Endothelial cell (in vitro differentiated cells): ENCODE data around the gene FBXO10. TPM values are rescaled to one million over a fixed set of nuclear protein-coding genes. Genes with fewer than 3 reads are reported as not detected.

Experiments
- DNase-seq: peaks from one replicate; pipeline ENCODE4 v3.0.0; 2021; ENCODE audit warnings: low spot score
- H3K27ac Mint-ChIP-seq: one replicate; pipeline ENCODE4 v1.8.0; 2021; ENCODE audit warnings: mixed read lengths, inconsistent platforms; ENCODE audit not compliant: unreplicated experiment
- H3K27me3 Mint-ChIP-seq: one replicate; pipeline ENCODE4 v1.8.0; 2021; ENCODE audit warnings: mild to moderate bottlenecking, moderate library complexity, mixed read lengths, inconsistent platforms; ENCODE audit not compliant: unreplicated experiment
- H3K36me3 Mint-ChIP-seq: one replicate; pipeline ENCODE4 v1.8.0; 2021; ENCODE audit warnings: mild to moderate bottlenecking, low read depth, mixed read lengths, inconsistent platforms; ENCODE audit not compliant: unreplicated experiment
- H3K4me1 Mint-ChIP-seq: one replicate; pipeline ENCODE4 v1.8.0; 2021; ENCODE audit warnings: mild to moderate bottlenecking, mixed read lengths, inconsistent platforms; ENCODE audit not compliant: unreplicated experiment
- H3K4me3 Mint-ChIP-seq: one replicate; pipeline ENCODE4 v1.8.0; 2021; ENCODE audit warnings: mild to moderate bottlenecking, mixed read lengths, inconsistent platforms; ENCODE audit not compliant: unreplicated experiment
- H3K9me3 Mint-ChIP-seq: one replicate; pipeline ENCODE4 v1.8.0; 2021; ENCODE audit warnings: mixed read lengths, inconsistent platforms; ENCODE audit not compliant: unreplicated experiment
- total RNA-seq: library from RNA; stranded (reverse); fragmentation: NEBNext Ultra II Directional; extraction: Animal tissue kit (Norgen Biotek cat#: 25700); gene quantifications from one replicate; pipeline ENCODE4 v1.2.1, GENCODE V29; 2021; ENCODE audit not compliant: unreplicated experiment
- TF ChIP-seq, protein P1 (sequence below): fragments of 200-600 bp; sonication (generic); IDR thresholded peaks from one replicate; pipeline ENCODE4 v1.5.0; 2021; ENCODE audit warnings: antibody characterized with exemption; ENCODE audit not compliant: unreplicated experiment

Gene FBXO10
- total RNA-seq, 1 donor from 2014 or later: 24.2 TPM

DNA sequence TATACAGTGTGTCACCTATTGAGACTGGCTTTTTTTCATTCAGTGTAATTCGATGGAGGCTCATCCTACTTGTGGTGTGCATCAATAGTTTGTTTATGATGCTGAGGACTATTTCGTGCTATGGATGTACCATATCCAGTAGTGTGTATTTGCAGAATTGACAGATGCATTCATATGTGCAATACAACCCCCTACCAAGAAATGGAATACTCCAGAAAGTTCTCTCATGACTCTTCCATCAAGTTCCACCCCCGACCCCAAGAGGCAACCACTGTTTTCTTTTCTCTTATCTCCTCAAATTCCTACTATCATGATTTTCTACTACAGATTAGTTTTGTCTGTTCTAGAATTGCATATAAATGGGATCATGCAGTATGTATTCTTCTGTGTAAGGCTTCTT is 21.9 kb downstream of the FBXO10 start:
- no peak overlapping the region for H3K27ac Mint-ChIP-seq
- H3K36me3 Mint-ChIP-seq: no peaks in the 10 kb centered on the region
- TF ChIP-seq, protein P1, sequence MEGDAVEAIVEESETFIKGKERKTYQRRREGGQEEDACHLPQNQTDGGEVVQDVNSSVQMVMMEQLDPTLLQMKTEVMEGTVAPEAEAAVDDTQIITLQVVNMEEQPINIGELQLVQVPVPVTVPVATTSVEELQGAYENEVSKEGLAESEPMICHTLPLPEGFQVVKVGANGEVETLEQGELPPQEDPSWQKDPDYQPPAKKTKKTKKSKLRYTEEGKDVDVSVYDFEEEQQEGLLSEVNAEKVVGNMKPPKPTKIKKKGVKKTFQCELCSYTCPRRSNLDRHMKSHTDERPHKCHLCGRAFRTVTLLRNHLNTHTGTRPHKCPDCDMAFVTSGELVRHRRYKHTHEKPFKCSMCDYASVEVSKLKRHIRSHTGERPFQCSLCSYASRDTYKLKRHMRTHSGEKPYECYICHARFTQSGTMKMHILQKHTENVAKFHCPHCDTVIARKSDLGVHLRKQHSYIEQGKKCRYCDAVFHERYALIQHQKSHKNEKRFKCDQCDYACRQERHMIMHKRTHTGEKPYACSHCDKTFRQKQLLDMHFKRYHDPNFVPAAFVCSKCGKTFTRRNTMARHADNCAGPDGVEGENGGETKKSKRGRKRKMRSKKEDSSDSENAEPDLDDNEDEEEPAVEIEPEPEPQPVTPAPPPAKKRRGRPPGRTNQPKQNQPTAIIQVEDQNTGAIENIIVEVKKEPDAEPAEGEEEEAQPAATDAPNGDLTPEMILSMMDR: no peak
- no peak for DNase-seq
- no peaks in the 10 kb centered on the region for H3K27me3 Mint-ChIP-seq
- H3K9me3 Mint-ChIP-seq: no peaks in the 10 kb centered on the region
- H3K4me1 Mint-ChIP-seq: no peaks in the 10 kb centered on the region
- no peak overlapping the region for H3K4me3 Mint-ChIP-seq

DNA sequence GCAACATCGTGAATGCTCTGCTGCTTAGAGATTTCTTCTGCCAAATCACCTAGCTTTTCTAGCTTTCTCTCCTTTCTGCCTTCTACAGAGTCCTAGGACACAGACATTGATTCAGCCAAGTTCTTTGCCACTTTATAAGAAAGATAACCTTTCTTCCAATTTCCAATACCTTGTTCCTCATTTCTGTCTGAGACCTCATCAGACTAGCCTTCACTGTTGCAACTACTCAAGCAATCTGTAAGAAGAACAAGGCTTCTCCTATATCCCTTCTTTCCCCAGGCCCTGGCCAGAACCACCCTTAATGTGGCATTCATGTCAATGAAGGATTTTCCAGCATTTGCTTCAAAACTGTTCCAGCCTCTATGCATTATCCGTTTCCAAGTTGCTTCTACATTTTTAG is 24.3 kb downstream of the FBXO10 start:
- Mint-ChIP-seq H3K4me1 (no peaks in the 10 kb centered on the region), H3K27me3 (no peaks in the 10 kb centered on the region), H3K4me3 (no peak overlapping the region), H3K36me3 (no peaks in the 10 kb centered on the region), H3K27ac (no peak overlapping the region), H3K9me3 (no peaks in the 10 kb centered on the region)
- TF ChIP-seq, protein P1: no peak
- DNase-seq: no peak

DNA sequence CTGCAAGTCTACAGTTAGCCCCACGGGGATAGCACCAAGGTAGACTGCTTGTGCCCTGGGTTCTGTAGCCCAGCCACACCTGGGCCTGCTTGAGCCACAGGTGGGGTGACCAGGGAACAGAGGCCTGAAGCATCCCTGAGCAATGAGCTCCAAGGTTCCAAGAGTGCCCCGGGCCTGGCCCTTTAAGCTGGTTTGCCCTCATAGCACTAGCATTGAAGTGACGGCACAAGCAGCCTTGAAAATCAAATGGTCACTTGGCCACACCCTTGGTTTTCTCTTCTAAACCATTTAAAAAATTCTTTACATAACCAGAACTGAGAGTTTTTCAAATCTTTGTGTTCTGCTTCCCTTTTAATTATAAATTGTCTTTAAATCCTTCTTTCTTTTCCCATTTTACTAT is 24.7 kb downstream of the FBXO10 start:
- Mint-ChIP-seq H3K9me3 (no peaks in the 10 kb centered on the region), H3K36me3 (no peaks in the 10 kb centered on the region), H3K4me1 (no peaks in the 10 kb centered on the region), H3K27me3 (no peaks in the 10 kb centered on the region), H3K27ac (no peak overlapping the region), H3K4me3 (no peak overlapping the region)
- TF ChIP-seq, protein P1: no peak
- no peak for DNase-seq

DNA sequence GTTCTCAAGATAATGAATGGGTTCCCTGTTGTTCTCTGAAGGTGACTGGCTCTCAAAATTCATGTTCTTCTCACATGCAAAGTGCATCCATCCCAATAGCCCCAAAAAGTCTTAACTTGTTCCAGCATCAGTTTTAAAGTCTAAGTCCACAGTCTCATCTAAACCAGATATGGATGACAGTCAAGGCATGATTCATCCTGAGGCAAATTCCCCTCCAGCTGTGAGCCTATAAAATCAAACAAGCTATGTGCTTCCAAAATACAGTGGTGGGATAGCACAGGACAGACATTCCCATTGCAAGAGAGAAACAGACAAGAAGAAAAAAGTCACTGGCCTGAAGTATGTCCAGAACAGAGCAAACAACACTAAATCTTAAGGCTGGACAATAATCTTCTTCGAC is 25.4 kb downstream of the FBXO10 start:
- TF ChIP-seq, protein P1: no peak
- H3K27ac Mint-ChIP-seq: no peak overlapping the region
- H3K27me3 Mint-ChIP-seq: no peaks in the 10 kb centered on the region
- no peak for DNase-seq
- no peaks in the 10 kb centered on the region for H3K4me1 Mint-ChIP-seq
- no peaks in the 10 kb centered on the region for H3K9me3 Mint-ChIP-seq
- no peak overlapping the region for H3K4me3 Mint-ChIP-seq
- no peaks in the 10 kb centered on the region for H3K36me3 Mint-ChIP-seq

DNA sequence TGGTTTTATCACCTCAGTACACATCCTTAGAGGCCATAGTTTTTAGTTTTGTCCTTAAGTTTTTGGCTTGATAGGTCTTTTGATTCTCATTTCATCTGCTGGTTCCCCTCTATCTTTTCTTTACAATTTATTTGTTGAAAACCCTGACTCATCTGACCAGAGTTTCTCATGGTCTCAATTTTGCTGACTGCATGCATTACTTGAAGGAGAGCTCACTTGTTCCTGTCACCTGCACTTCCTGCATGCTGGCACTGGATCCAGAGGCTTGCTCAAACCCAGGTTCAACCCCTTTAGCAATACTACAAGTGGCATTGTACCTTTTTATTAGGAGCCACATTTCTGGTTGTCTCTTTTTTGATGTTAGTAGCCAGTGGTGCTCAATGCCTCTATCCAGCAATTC is 26.7 kb downstream of the FBXO10 start:
- no peak overlapping the region for H3K4me3 Mint-ChIP-seq
- H3K27ac Mint-ChIP-seq: no peak overlapping the region
- TF ChIP-seq, protein P1: no peak
- H3K36me3 Mint-ChIP-seq: no peaks in the 10 kb centered on the region
- H3K9me3 Mint-ChIP-seq: no peaks in the 10 kb centered on the region
- DNase-seq: no peak
- H3K4me1 Mint-ChIP-seq: no peaks in the 10 kb centered on the region
- no peaks in the 10 kb centered on the region for H3K27me3 Mint-ChIP-seq
